Fibroblast of mammary gland (primary cell): ENCODE data around the gene GALNT10.
A peak's percentile ranks its signal among the peaks of the same experiment; 100 is the strongest.

Source experiments
- DNase-seq: peaks from one replicate; pipeline ENCODE4 v3.0.0-alpha.2; 2010; ENCODE audit warnings: low read depth
- H3K4me3 ChIP-seq: 2 replicates; pipeline ENCODE4 v1.5.1; 2011; ENCODE audit warnings: low read depth, mild to moderate bottlenecking, low read length, moderate library complexity; ENCODE audit not compliant: control insufficient read depth
- CTCF ChIP-seq: conservative IDR thresholded peaks from 2 replicates; pipeline ENCODE4 v1.5.1; 2011; ENCODE audit warnings: low read depth, low read length, inconsistent platforms; ENCODE audit not compliant: control insufficient read depth, insufficient read depth

GALNT10 gene

GRCh38 chr5:154372661-154373060 is 182.1 kb downstream of the GALNT10 start:
- H3K4me3 ChIP-seq, result no peak overlapping the region
- DNase-seq, result no peak
- TF ChIP-seq CTCF, result no peak

GRCh38 chr5:154373326-154373725 is 182.8 kb downstream of the GALNT10 start:
- DNase-seq, result no peak
- TF ChIP-seq CTCF, result no peak

GRCh38 chr5:154373729-154374179 is 183.2 kb downstream of the GALNT10 start:
- DNase-seq, result peak; percentile 21
- no peak overlapping the region for H3K4me3 ChIP-seq
- no peak for TF ChIP-seq CTCF

More at GRCh38 chr5:154373326-154373725, 182.8 kb downstream of the GALNT10 start:
- H3K4me3 ChIP-seq, result no peak overlapping the region

GRCh38 chr5:154374264-154374663 is 183.7 kb downstream of the GALNT10 start:
- no peak for TF ChIP-seq CTCF
- no peak for DNase-seq
- H3K4me3 ChIP-seq, result no peak overlapping the region

- no peak overlapping the region for H3K4me3 ChIP-seq
- TF ChIP-seq CTCF, result no peak
- DNase-seq, result peak; percentile 33
These were observed 184.9 kb downstream of the GALNT10 start for GRCh38 chr5:154375329-154376008.

- no peak for DNase-seq
- TF ChIP-seq CTCF, result no peak
- H3K4me3 ChIP-seq, result no peak overlapping the region
These were observed 185.9 kb downstream of the GALNT10 start for GRCh38 chr5:154376481-154376880.
